ENCODE data around the gene CGN.

CGN gene, protein sequence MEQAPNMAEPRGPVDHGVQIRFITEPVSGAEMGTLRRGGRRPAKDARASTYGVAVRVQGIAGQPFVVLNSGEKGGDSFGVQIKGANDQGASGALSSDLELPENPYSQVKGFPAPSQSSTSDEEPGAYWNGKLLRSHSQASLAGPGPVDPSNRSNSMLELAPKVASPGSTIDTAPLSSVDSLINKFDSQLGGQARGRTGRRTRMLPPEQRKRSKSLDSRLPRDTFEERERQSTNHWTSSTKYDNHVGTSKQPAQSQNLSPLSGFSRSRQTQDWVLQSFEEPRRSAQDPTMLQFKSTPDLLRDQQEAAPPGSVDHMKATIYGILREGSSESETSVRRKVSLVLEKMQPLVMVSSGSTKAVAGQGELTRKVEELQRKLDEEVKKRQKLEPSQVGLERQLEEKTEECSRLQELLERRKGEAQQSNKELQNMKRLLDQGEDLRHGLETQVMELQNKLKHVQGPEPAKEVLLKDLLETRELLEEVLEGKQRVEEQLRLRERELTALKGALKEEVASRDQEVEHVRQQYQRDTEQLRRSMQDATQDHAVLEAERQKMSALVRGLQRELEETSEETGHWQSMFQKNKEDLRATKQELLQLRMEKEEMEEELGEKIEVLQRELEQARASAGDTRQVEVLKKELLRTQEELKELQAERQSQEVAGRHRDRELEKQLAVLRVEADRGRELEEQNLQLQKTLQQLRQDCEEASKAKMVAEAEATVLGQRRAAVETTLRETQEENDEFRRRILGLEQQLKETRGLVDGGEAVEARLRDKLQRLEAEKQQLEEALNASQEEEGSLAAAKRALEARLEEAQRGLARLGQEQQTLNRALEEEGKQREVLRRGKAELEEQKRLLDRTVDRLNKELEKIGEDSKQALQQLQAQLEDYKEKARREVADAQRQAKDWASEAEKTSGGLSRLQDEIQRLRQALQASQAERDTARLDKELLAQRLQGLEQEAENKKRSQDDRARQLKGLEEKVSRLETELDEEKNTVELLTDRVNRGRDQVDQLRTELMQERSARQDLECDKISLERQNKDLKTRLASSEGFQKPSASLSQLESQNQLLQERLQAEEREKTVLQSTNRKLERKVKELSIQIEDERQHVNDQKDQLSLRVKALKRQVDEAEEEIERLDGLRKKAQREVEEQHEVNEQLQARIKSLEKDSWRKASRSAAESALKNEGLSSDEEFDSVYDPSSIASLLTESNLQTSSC

DNA sequence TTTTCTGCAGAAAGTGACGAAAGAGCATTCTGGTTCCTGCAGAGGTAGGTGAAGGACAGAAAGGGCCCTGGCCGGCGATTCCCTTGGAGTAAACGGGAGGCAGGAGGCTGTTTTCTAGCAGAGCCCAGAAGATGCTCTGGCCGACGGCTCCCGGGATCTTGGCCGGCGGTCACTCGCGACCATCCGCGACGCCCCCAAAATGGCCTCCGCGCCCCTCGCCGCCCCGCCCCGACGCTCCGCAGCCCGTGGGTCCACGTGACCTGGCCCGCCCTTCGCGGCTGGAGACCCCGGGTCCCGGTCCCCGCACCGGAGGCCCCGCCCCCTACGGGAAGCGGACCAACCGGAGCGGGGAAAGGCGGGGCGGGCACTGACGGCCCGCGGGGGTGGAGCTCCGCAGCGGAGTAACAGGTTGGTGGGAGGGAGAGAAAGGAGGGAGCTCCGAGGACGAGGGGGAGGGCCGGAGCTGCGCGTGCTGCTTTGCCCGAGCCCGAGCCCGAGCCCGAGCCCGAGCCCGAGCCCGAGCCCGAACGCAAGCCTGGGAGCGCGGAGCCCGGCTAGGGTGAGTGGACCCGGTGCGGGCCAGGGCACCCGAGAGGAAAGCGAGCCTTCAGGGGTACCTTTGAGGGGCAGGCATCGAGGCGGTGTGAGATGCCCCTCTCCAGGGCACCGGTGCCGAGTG lies at the start of gene CGN:
Gene CGN, plus strand, starts transcription at position 431 of the 679 bp plus-strand sequence. CDS start 7,133 bp downstream, outside the sequence.
- peak; percentile 81 for DNase-seq (ENCODE audit: low spot score)

DNA sequence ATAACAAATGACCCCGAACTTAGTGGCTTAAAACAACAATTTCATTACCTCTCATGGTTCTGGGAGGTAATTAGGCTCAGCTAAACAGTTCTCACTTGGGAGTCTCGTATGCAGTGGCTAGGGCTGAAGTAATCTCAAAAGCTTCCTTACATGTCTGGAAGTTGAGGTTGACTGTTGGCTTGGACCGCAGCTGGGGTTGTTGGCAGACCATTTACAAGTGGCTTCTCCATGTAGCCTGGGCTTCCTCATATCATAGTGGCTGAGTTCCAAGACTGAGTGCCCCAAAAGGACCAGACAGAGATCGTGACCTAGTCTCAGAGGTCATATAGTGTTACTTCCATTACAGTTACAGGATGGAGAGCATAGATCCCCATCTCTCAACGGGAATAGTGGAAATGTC lies 49.5 kb upstream of the CGN start:
- DNase-seq (ENCODE audit: low spot score): no peak

DNA sequence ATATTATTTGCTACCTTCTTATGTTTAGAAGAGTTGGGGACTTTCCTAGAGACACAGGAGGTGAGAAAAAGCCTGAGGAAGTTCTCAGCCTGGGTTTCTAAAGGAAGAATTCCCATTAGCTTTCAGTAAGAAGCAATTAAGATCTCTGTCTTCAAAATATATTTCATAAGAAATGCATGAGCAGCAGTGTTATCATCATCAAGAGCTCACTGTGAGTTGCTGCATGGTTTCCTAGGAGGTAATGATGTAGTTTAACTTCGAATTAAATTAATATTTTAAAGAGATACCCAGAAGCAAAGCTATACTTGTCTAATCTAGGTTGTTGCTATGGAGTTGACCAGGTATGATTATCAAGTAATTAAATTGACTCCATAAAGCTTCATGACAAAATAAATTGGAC lies 46.2 kb upstream of the CGN start:
- DNase-seq (ENCODE audit: low spot score): no peak

DNA sequence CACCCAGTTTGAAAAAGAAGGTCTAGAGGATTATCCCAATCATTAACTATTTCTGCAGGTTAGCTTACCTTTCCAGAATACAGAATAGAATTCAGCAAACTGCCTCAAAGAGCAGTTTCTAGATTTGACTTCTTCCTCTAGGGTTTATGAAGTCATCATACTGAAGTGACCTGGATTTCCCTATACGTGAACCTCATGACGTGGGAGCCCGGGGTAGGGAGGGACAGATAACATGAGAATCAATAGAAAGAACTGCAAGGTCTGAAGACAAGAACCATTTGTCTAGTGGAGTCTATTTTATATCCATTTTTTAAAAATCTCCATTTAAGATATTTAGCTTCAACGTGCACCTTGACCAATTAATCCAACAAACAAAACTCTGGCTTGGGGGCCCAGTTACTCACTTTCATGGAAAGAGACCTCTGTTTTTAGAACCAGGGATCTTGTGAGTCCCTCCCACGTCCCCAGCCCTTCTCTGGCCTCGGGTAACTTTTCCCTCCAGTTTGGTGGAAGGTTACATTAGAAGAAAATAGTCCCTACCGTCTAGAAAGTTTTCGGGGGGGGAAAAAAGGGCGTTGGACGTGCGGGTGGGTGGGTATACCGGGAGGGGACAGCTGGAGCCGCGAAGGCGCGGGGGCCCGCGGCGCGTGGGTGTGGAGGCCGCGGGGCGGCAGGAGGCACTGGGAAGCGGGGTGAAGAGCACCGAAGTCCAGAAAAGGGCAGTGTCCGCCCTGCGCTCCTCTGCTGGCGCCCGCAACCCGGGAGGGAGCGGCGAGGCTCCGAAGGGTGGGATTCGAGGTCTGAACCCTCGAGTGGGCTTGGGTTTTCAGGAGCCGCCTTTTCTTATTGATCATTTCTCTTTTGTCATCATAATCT lies 38.1 kb upstream of the CGN start:
- peak; percentile 64 for DNase-seq (ENCODE audit: low spot score)

- no peak for DNase-seq (ENCODE audit: low spot score)
Measured at GRCh38 chr1:151474745-151475144, 36.4 kb upstream of the CGN start.

- no peak for DNase-seq (ENCODE audit: low spot score)
Measured at GRCh38 chr1:151475175-151475574, 36.0 kb upstream of the CGN start.

DNA sequence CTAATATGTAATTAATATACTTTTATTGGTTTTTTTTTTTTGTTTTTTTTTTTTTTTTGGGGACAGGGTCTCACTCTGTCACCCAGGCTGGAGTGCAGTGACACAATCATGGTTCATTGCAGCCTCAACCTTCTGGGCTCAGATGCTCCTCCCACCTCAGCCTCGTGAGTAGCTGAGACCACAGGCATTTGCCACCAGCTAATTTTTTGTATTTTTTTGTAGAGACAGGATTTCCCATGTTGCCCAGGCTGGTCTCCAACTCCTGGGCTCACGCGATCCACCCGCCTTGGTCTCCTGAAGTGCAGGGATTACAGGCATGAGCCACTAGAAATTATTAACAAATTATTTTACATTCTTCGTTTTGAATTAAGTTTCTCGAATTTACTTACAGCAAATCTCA lies 35.1 kb upstream of the CGN start:
- DNase-seq (ENCODE audit: low spot score): no peak

GRCh38 chr1:151477066-151477465 lies 34.1 kb upstream of the CGN start:
- DNase-seq (ENCODE audit: low spot score): no peak

GRCh38 chr1:151478140-151478812 lies 32.9 kb upstream of the CGN start:
- no peak for DNase-seq (ENCODE audit: low spot score)

DNA sequence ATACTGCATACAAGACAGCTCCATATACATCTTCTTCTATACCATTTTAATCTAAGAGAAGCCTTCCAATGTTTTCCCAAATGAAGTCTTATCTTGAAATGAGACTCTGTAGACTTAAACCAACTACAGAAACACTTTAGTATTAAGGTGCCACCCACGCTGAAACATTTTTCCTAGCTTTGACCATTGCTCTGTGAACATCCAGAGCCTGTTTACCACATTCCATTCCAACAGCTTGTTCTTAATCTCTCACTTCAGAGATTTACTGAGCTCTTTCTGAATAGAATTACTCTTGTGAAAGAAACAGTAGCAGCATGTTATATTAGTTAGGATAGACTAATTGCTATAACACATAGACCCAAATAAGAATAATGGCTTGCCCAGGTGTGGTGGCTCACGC lies 32.3 kb upstream of the CGN start:
- DNase-seq (ENCODE audit: low spot score): no peak

DNA sequence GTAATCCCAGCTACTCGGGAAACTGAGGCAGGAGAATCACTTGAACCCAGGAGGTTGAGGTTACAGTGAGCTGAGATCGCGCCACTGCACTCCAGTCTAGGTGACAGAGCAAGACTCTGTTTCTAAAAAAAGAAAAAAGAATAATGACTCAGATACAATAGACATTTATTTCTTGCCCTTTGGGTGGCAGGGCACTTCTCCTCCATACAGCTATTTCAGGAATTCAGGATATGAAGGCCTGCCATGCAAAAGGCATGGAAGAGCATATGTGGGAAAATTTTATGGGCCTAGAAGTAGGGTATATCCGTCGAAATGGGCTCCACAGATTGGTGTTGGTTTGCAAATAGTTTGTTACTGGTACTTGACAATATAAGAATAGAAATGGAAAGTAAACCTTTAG lies 31.7 kb upstream of the CGN start:
- no peak for DNase-seq (ENCODE audit: low spot score)

GRCh38 chr1:151482017-151482416 lies 29.2 kb upstream of the CGN start:
- DNase-seq (ENCODE audit: low spot score): no peak

DNA sequence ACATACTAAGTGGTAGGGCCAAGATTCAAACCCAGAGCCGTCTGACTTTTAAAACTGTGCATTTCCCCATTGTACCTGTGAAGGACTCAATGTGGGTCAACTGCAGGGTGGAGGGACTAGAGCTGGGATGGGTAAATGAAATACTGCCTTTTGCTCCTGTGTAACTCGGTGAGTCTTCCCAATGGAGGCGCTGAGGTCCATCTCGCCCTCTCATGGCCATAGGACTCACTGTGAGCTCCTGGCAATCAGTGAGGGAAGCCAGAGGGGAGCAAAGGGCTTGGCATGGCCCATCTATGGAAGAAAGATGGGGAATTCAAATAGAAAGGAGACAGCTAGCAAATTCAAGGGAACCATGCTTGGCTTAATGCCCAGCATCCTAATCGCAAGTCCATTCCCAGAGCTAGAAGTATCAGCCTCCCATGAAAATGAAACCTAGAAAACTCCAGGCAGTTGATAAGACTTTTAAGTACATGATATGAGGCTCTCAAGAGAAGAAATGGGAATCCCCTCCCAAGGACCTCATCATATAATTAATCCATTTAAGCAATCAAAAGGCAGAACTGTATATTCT lies 25.4 kb upstream of the CGN start:
- no peak for DNase-seq (ENCODE audit: low spot score)

DNA sequence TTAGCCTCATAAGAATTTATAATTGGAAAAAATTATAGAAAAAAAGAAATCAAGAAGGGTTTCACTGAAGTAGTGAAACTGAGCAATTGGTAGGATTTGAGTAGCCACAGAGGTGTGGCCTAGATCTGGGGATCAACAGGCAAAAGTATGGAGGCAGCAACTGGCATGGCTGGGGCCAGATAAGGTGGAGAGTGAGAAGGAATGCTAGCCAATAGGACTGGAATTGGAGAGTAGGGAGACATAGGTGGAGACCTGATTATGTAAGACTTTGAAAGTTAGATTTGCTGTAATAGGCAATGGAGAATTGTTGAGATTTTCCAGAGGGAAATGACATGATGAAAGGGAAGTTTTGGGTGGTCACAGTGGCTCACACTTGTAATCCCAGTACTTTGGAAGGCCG lies 24.6 kb upstream of the CGN start:
- DNase-seq (ENCODE audit: low spot score): no peak

GRCh38 chr1:151491641-151492040 lies 19.5 kb upstream of the CGN start:
- no peak for DNase-seq (ENCODE audit: low spot score)

GRCh38 chr1:151492120-151492519 lies 19.1 kb upstream of the CGN start:
- no peak for DNase-seq (ENCODE audit: low spot score)

- no peak for DNase-seq (ENCODE audit: low spot score)
Measured at GRCh38 chr1:151493042-151493441, 18.1 kb upstream of the CGN start.

- no peak for DNase-seq (ENCODE audit: low spot score)
Measured at GRCh38 chr1:151494741-151495281, 16.4 kb upstream of the CGN start.

GRCh38 chr1:151495316-151495715 lies 15.9 kb upstream of the CGN start:
- DNase-seq (ENCODE audit: low spot score): no peak

- DNase-seq (ENCODE audit: low spot score): no peak
Measured at GRCh38 chr1:151499365-151499764, 11.8 kb upstream of the CGN start.
